OCI-LY7 (cell line): ENCODE results near the gene JDP2. TPM values are rescaled to one million over a fixed set of nuclear protein-coding genes. Genes with fewer than 3 reads are reported as not detected.

ENCODE experiments used
- BruUV-seq: library from RNA; stranded (reverse); fragments of 400-500 nt; replicated peaks from 2 replicates; lab custom pipeline; 2021; lab: Mats Ljungman, UMichigan
- CTCF ChIA-PET: fragments of 300-600 bp; sonication (Branson Sonifier 250); formaldehyde crosslinking; loops from one replicate; lab custom pipeline; 2022; ENCODE audit warnings: antibody characterized with exemption; ENCODE audit not compliant: unreplicated experiment; lab: Charles Lee
- POLR2A ChIA-PET: fragments of 300-600 bp; sonication (Branson Sonifier 250); formaldehyde crosslinking; loops from one replicate; lab custom pipeline; 2022; ENCODE audit warnings: antibody characterized with exemption; lab: Charles Lee
- DNase-seq: peaks from one replicate; pipeline ENCODE4 v3.0.0-alpha.2; 2015; ENCODE audit warnings: low spot score
- H2AFZ ChIP-seq: fragments of 200-600 bp; sonication (generic), shearing (Covaris generic); 2 replicates; pipeline ENCODE4 v1.6.1; 2014; ENCODE audit warnings: mild to moderate bottlenecking, antibody characterized with exemption, low read length, moderate library complexity
- H3K27ac ChIP-seq: fragments of 200-600 bp; sonication (generic); 2 replicates; pipeline ENCODE4 v1.5.1; 2014; ENCODE audit warnings: mixed run types, low read depth, mild to moderate bottlenecking, moderate library complexity, low read length, inconsistent platforms; ENCODE audit not compliant: poor library complexity, severe bottlenecking
- H3K36me3 ChIP-seq: fragments of 200-600 bp; sonication (generic); 2 replicates; pipeline ENCODE4 v1.6.1; 2014; ENCODE audit warnings: mild to moderate bottlenecking, antibody characterized with exemption, low read length, moderate library complexity, mixed read lengths; ENCODE audit not compliant: insufficient read depth
- H3K4me1 ChIP-seq: fragments of 200-600 bp; sonication (generic); 2 replicates; pipeline ENCODE4 v1.5.1; 2014; ENCODE audit warnings: mild to moderate bottlenecking, low read length; ENCODE audit not compliant: insufficient read depth, poor library complexity, severe bottlenecking
- H3K4me2 ChIP-seq: fragments of 200-600 bp; sonication (generic); 2 replicates; pipeline ENCODE4 v1.6.1; 2014; ENCODE audit warnings: mild to moderate bottlenecking, low read length
- H3K4me3 ChIP-seq: fragments of 200-600 bp; sonication (generic); 2 replicates; pipeline ENCODE4 v1.5.1; 2014; ENCODE audit warnings: mild to moderate bottlenecking, low read depth, low read length; ENCODE audit not compliant: poor library complexity, severe bottlenecking
- H3K79me2 ChIP-seq: fragments of 200-600 bp; sonication (generic); 2 replicates; pipeline ENCODE4 v1.6.1; 2016; ENCODE audit warnings: low read depth, mild to moderate bottlenecking, low read length, moderate library complexity, mixed read lengths; ENCODE audit not compliant: insufficient read depth
- H3K9me2 ChIP-seq: fragments of 200-600 bp; sonication (generic); 2 replicates; pipeline ENCODE4 v1.6.1; 2016; ENCODE audit warnings: mild to moderate bottlenecking, low read length, mixed read lengths; ENCODE audit not compliant: insufficient read depth
- H3K9me3 ChIP-seq: fragments of 200-600 bp; sonication (generic); 2 replicates; pipeline ENCODE4 v1.6.1; 2014; ENCODE audit warnings: mild to moderate bottlenecking, mixed run types, low read length, mixed read lengths
- H4K20me1 ChIP-seq: fragments of 200-600 bp; sonication (generic); 2 replicates; pipeline ENCODE4 v1.6.1; 2014; ENCODE audit warnings: mild to moderate bottlenecking, antibody characterized with exemption, low read length, moderate library complexity, mixed read lengths; ENCODE audit not compliant: insufficient read depth
- EZH2phosphoT487 ChIP-seq: fragments of 200-600 bp; sonication (generic); IDR thresholded peaks from 2 replicates; pipeline ENCODE4 v1.6.1; 2018; ENCODE audit warnings: low read depth, borderline replicate concordance, mild to moderate bottlenecking, mixed run types, antibody characterized with exemption, low read length, moderate library complexity, mixed read lengths
- intact Hi-C: fragments of 100-400 bp; cut with micrococcal nuclease; formaldehyde crosslinking; loops from one replicate; pipeline ENCODE4 v1.10.0; 2022; ENCODE audit not compliant: unreplicated experiment
- total RNA-seq, 2 experiments: library from RNA; depleted of rRNA in 1 of 2; stranded (reverse); fragments of >200 nt in 1 of 2; shearing (Covaris generic) in 1 of 2; gene quantifications; 2 replicates each; pipeline ENCODE4 v1.2.3, GENCODE V29; 2014 to 2022
- TF ChIP-seq, protein P1 (sequence below): fragments of 200-600 bp; sonication (generic); conservative IDR thresholded peaks from 2 replicates; pipeline ENCODE4 v1.5.1; 2014; ENCODE audit warnings: mild to moderate bottlenecking, antibody characterized with exemption, low read length, moderate library complexity, mixed read lengths

JDP2 gene
- total RNA-seq, 2 experiments from 2014 or later, result 45.7 to 62.7 TPM

DNA sequence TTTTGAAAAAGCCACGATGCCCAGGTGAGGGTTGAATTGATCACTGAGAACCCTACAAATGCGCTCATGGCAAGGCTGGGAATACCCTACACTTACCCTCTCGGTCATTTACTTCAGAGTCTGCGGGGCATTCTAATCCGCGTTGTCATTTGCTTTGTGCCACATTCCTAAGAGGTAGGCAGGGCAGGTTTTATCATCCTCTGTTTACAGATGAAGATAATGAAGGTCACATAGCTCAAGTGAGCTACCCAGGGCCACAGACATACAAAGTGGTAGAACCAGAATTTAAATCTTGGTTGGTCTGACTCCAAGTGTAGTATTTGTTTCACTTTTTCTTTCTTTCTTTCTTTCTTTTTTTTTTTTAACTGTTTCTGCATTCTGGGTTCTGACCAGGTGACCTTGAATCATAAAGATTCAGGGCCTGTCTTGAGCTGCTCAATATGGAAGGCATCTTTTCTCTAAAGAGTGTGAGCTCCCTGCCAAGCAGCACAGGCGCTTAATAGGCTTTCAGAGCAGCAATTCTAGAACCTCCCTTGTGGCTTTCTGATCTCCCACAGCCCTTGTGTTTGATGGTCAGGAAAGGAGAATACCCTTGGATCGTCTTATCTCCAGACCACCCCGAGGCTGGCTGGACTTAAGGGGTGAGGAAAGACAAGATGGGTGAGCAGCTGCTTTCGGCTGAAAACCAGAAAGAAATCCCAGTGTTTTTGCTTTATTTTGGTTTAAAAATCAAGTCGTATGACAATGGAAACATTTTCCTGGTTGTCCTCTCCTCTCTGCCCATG is 93.8 kb downstream of the JDP2 start:
- Histone ChIP-seq H3K4me3 (peak overlapping the region; percentile 62), H3K9me2 (no peaks in the 10 kb centered on the region), H3K4me1 (peaks cover 22% of the 10 kb centered on the region), H4K20me1 (no peaks in the 10 kb centered on the region), H3K79me2 (no peaks in the 10 kb centered on the region), H3K9me3 (no peaks in the 10 kb centered on the region), H3K36me3 (no peaks in the 10 kb centered on the region), H3K27ac (no peak overlapping the region), H3K4me2 (peak overlapping the region; percentile 65), H2AFZ (peak overlapping the region; percentile 73)
- POLR2A ChIA-PET, result no interaction called here
- CTCF ChIA-PET, result interaction anchor here (0.8 kb wide), 1 partner anchor 42 kb away, joined by 3 read pairs; no protein-coding TSS in a partner anchor
- no TSS peak for BruUV-seq
- intact Hi-C loops, result no loop called here
- no peak for DNase-seq
- no peak for TF ChIP-seq EZH2phosphoT487
- TF ChIP-seq, protein P1, sequence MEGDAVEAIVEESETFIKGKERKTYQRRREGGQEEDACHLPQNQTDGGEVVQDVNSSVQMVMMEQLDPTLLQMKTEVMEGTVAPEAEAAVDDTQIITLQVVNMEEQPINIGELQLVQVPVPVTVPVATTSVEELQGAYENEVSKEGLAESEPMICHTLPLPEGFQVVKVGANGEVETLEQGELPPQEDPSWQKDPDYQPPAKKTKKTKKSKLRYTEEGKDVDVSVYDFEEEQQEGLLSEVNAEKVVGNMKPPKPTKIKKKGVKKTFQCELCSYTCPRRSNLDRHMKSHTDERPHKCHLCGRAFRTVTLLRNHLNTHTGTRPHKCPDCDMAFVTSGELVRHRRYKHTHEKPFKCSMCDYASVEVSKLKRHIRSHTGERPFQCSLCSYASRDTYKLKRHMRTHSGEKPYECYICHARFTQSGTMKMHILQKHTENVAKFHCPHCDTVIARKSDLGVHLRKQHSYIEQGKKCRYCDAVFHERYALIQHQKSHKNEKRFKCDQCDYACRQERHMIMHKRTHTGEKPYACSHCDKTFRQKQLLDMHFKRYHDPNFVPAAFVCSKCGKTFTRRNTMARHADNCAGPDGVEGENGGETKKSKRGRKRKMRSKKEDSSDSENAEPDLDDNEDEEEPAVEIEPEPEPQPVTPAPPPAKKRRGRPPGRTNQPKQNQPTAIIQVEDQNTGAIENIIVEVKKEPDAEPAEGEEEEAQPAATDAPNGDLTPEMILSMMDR, result no peak

DNA sequence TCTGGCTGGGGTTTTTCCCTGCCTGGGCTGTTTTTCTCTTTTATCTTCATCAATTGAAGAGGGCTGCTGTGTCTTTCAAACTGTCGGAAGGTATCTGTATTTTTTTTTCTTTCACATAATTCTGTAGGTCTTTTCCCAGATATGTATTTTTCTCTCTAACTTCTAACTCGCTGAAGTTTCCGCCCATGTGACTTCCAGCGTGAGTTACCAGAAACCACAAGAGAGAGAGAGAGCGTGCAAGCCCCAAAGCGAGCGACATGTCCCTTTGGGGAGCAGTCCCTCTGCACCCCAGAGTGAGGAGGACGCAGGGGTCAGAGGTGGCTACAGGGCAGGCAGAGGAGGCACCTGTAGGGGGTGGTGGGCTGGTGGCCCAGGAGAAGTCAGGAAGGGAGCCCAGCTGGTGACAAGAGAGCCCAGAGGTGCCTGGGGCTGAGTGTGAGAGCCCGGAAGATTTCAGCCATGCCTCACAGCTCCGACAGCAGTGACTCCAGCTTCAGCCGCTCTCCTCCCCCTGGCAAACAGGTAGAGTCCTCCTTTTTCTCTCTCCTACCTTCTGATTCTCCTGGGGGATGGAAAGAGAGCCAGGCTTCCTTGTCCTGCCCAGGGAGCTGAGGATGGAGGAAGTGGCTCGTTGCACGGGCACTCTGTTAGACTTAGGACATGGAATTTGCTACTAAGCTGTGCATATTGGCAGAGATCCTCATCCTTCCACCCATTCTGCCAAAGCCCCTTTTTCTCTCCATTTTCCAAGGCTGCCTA is 94.6 kb downstream of the JDP2 start, which contains the start of gene BATF:
Gene BATF (plus strand): TSS at position 246 of the 759 bp plus-strand sequence. CDS start 214 bp downstream, at position 460.
- peak within 1 kb of the TSS; percentile 65 for H3K4me2 ChIP-seq
- H3K79me2 ChIP-seq, result no peaks in the 10 kb centered on the region
- intact Hi-C loops, result no loop called here
- H3K4me1 ChIP-seq, result peaks cover 22% of the 10 kb centered on the region
- H3K27ac ChIP-seq, result no peak within 1 kb of the TSS
- no peaks in the 10 kb centered on the region for H3K9me3 ChIP-seq
- CTCF ChIA-PET, result interaction anchor here (0.8 kb wide), 1 partner anchor 42 kb away, joined by 3 read pairs; no protein-coding TSS in a partner anchor
- no peaks in the 10 kb centered on the region for H4K20me1 ChIP-seq
- BruUV-seq, result no TSS peak
- no peaks in the 10 kb centered on the region for H3K36me3 ChIP-seq
- H3K9me2 ChIP-seq, result no peaks in the 10 kb centered on the region
- TF ChIP-seq EZH2phosphoT487, result no peak
- TF ChIP-seq, protein P1, result no peak
- H3K4me3 ChIP-seq, result peak within 1 kb of the TSS; percentile 62
- peak; percentile 61 for DNase-seq
- H2AFZ ChIP-seq, result peak within 1 kb of the TSS; percentile 73
- POLR2A ChIA-PET, result no interaction called here
